H1 (cell line): ENCODE results near the gene KLHL40. TPM values are rescaled to one million over a fixed set of nuclear protein-coding genes. Genes with fewer than 3 reads are reported as not detected.
A peak's percentile ranks its signal among the peaks of the same experiment; 100 is the strongest.

ENCODE experiments used
- CTCF ChIA-PET: fragments of 300-600 bp; sonication (Branson Sonifier 250); formaldehyde crosslinking; loops from one replicate; lab custom pipeline; 2021; ENCODE audit not compliant: partially characterized antibody; lab: Charles Lee
- POLR2A ChIA-PET: fragments of 300-600 bp; sonication (Branson Sonifier 250); formaldehyde crosslinking; loops from one replicate; lab custom pipeline; 2021; ENCODE audit warnings: inconsistent platforms; ENCODE audit not compliant: partially characterized antibody; lab: Charles Lee
- DNase-seq, 2 experiments: peaks; one replicate each; pipeline versions ENCODE4 v3.0.0 to v3.0.0-alpha.2; 2010 to 2022; ENCODE audit warnings: low spot score in 2 of 2, low read depth in 1 of 2, mixed read lengths in 1 of 2
- FAIRE-seq: peaks from 2 replicates; lab custom pipeline; 2011; peaks lifted over from hg19 to GRCh38; lab: Jason Lieb, UNC
- H2AFZ ChIP-seq: 2 replicates; pipeline ENCODE4 v1.8.1; 2012; ENCODE audit warnings: low read length, inconsistent platforms
- H2AK5ac ChIP-seq: 2 replicates; pipeline ENCODE4 v1.6.1; 2013; ENCODE audit warnings: low read depth, low read length
- H2BK120ac ChIP-seq: replicated peaks from 2 replicates; pipeline ENCODE3; 2013; ENCODE audit warnings: low read depth, low read length, inconsistent platforms
- H2BK12ac ChIP-seq: 2 replicates; pipeline ENCODE4 v1.6.1; 2013; ENCODE audit warnings: low read depth, low read length
- H2BK15ac ChIP-seq: 2 replicates; pipeline ENCODE4 v1.6.1; 2013; ENCODE audit warnings: low read length
- H2BK20ac ChIP-seq: 2 replicates; pipeline ENCODE4 v1.6.1; 2013; ENCODE audit warnings: low read length
- H2BK5ac ChIP-seq: 2 replicates; pipeline ENCODE4 v1.6.1; 2013; ENCODE audit warnings: low read depth, low read length
- H3K14ac ChIP-seq: 2 replicates; pipeline ENCODE4 v1.6.1; 2013; ENCODE audit warnings: inconsistent platforms; ENCODE audit not compliant: insufficient read length
- H3K18ac ChIP-seq: 2 replicates; pipeline ENCODE4 v1.6.1; 2013; ENCODE audit warnings: low read length; ENCODE audit errors: extremely low read depth
- H3K23ac ChIP-seq: 2 replicates; pipeline ENCODE4 v1.6.1; 2013; ENCODE audit warnings: inconsistent platforms; ENCODE audit not compliant: insufficient read length
- H3K23me2 ChIP-seq: 2 replicates; pipeline ENCODE4 v1.6.1; 2013; ENCODE audit warnings: low read depth, low read length
- H3K27ac ChIP-seq: 2 replicates; pipeline ENCODE4 v1.6.1; 2011; ENCODE audit warnings: low read depth, low read length, inconsistent platforms
- H3K27me3 ChIP-seq, 4 experiments: replicated peaks in 1 of 4; 1 replicate in 1 of 4; 2 replicates in 3 of 4; pipeline versions ENCODE4 v1.6.1 to v1.8.1; 2011 to 2013; ENCODE audit warnings: low read length in 3 of 4, mild to moderate bottlenecking in 3 of 4, inconsistent platforms in 2 of 4, mixed read lengths in 2 of 4, moderate library complexity in 1 of 4; ENCODE audit not compliant: control insufficient read depth in 3 of 4, insufficient read depth in 3 of 4; ENCODE audit errors: extremely low read depth in 1 of 4
- H3K36me3 ChIP-seq, 4 experiments: 2 replicates each; pipeline versions ENCODE4 v1.6.1 to v1.8.1; 2011 to 2013; ENCODE audit warnings: mild to moderate bottlenecking in 4 of 4, low read length in 3 of 4, moderate library complexity in 2 of 4, control low read depth in 1 of 4, inconsistent platforms in 1 of 4; ENCODE audit not compliant: insufficient read depth in 4 of 4, control insufficient read depth in 2 of 4
- H3K4ac ChIP-seq: replicated peaks from 2 replicates; pipeline ENCODE3; 2013; ENCODE audit warnings: low read length, low read depth, mixed read lengths, inconsistent platforms; ENCODE audit not compliant: insufficient read length
- H3K4me1 ChIP-seq, 4 experiments: replicated peaks in 1 of 4; 1 replicate in 1 of 4; 2 replicates in 3 of 4; pipeline versions ENCODE4 v1.6.1 to v1.8.1; 2011 to 2013; ENCODE audit warnings: low read length in 3 of 4, inconsistent platforms in 2 of 4, mixed read lengths in 1 of 4; ENCODE audit not compliant: insufficient read depth in 4 of 4, control insufficient read depth in 3 of 4
- H3K4me2 ChIP-seq, 2 experiments: 2 replicates each; pipeline versions ENCODE4 v1.6.1 to v1.8.1; 2011 to 2013; ENCODE audit warnings: low read depth in 2 of 2, low read length in 2 of 2, control low read depth in 1 of 2, inconsistent platforms in 1 of 2, mild to moderate bottlenecking in 1 of 2; ENCODE audit not compliant: insufficient read depth in 1 of 2
- H3K4me3 ChIP-seq, 4 experiments: fragments of 200-600, 300-600 bp in 1 of 4; sonication (generic), shearing (Covaris generic), sonication (Bioruptor Twin) in 1 of 4; 2 replicates each; pipeline versions ENCODE4 v1.5.1 to v1.8.1; 2011 to 2016; ENCODE audit warnings: low read length in 4 of 4, low read depth in 3 of 4, control low read depth in 2 of 4, inconsistent platforms in 2 of 4, mild to moderate bottlenecking in 2 of 4, mixed read lengths in 1 of 4, moderate library complexity in 1 of 4; ENCODE audit not compliant: insufficient read depth in 2 of 4; ENCODE audit errors: extremely low read depth in 1 of 4
- H3K56ac ChIP-seq: replicated peaks from 2 replicates; pipeline ENCODE3; 2013; ENCODE audit warnings: low read depth, mild to moderate bottlenecking, mixed read lengths, low read length, inconsistent platforms; ENCODE audit not compliant: insufficient read length
- H3K79me1 ChIP-seq: 2 replicates; pipeline ENCODE4 v1.6.1; 2013; ENCODE audit warnings: low read depth, low read length, control low read depth
- H3K79me2 ChIP-seq, 2 experiments: 2 replicates each; pipeline versions ENCODE4 v1.6.1 to v1.8.1; 2012 to 2013; ENCODE audit warnings: low read length in 2 of 2, mild to moderate bottlenecking in 2 of 2, inconsistent platforms in 1 of 2; ENCODE audit not compliant: insufficient read depth in 2 of 2, control insufficient read depth in 1 of 2
- H3K9ac ChIP-seq, 4 experiments: replicated peaks in 1 of 4; 1 replicate in 1 of 4; 2 replicates in 3 of 4; pipeline versions ENCODE4 v1.6.1 to v1.8.1; 2011 to 2013; ENCODE audit warnings: low read depth in 3 of 4, low read length in 3 of 4, control low read depth in 2 of 4, mild to moderate bottlenecking in 2 of 4, moderate library complexity in 2 of 4, inconsistent platforms in 1 of 4; ENCODE audit errors: extremely low read depth in 1 of 4
- H3K9me3 ChIP-seq, 2 experiments: 2 replicates each; pipeline versions ENCODE4 v1.6.1 to v1.8.1; 2012 to 2013; ENCODE audit warnings: mild to moderate bottlenecking in 2 of 2, moderate library complexity in 2 of 2, control low read depth in 1 of 2, inconsistent platforms in 1 of 2, low read depth in 1 of 2, low read length in 1 of 2, mixed read lengths in 1 of 2; ENCODE audit not compliant: insufficient read depth in 2 of 2
- H4K20me1 ChIP-seq, 2 experiments: replicated peaks in 1 of 2; 2 replicates each; pipeline versions ENCODE3 to v1.8.1; 2011 to 2013; ENCODE audit warnings: inconsistent platforms in 2 of 2, low read length in 2 of 2, mild to moderate bottlenecking in 1 of 2; ENCODE audit not compliant: insufficient read depth in 2 of 2, control insufficient read depth in 1 of 2
- H4K5ac ChIP-seq: 2 replicates; pipeline ENCODE4 v1.6.1; 2013; ENCODE audit warnings: low read length, low read depth, mixed read lengths, inconsistent platforms; ENCODE audit not compliant: insufficient read length
- H4K8ac ChIP-seq: 2 replicates; pipeline ENCODE4 v1.8.0; 2013; ENCODE audit warnings: mild to moderate bottlenecking, moderate library complexity, low read length, inconsistent platforms; ENCODE audit not compliant: insufficient read depth; ENCODE audit errors: extremely low read depth
- H4K91ac ChIP-seq: replicated peaks from 2 replicates; pipeline ENCODE3; 2013; ENCODE audit warnings: low read length, mixed read lengths, inconsistent platforms; ENCODE audit not compliant: insufficient read length
- E2F6 ChIP-seq: IDR thresholded peaks from 2 replicates; pipeline ENCODE4 v1.6.1; 2012; ENCODE audit warnings: inconsistent platforms
- TEAD4 ChIP-seq: IDR thresholded peaks from 2 replicates; pipeline ENCODE4 v1.6.1; 2012; ENCODE audit warnings: low read depth, low read length, inconsistent platforms, mixed read lengths
- WGBS, 2 experiments: shearing (Covaris generic) in 1 of 2; methylation state at CpG; one replicate each; pipeline versions ENCODE4 v1.1.6 to v1.1.7; 2013 to 2015; ENCODE audit warnings: low lambda C conversion rate in 2 of 2, mixed read lengths in 2 of 2, inconsistent platforms in 1 of 2, low coverage in 1 of 2, missing lambda C conversion rate in 1 of 2; ENCODE audit not compliant: insufficient replicate concordance in 2 of 2, insufficient coverage in 1 of 2, insufficient read length in 1 of 2; ENCODE audit errors: extremely low coverage in 1 of 2, missing lambda C conversion rate in 1 of 2; 5-methylcytosine and 5-hydroxymethylcytosine counted together
- polyA plus RNA-seq, 7 experiments: library from polyadenylated mRNA; depleted of rRNA in 3 of 7; stranded (reverse) in 5 of 7; unstranded in 2 of 7; fragments of >200 nt in 5 of 7; fragments of 200-250 nt in 2 of 7; gene quantifications; 1 replicate in 5 of 7; 2 replicates in 1 of 7; 4 replicates in 1 of 7; pipeline versions ENCODE4 v1.2.1 to v1.2.3, GENCODE V29; 2011 to 2013; ENCODE audit warnings: missing spikeins in 2 of 7, mixed read lengths in 2 of 7
- total RNA-seq: library from RNA; stranded (reverse); fragmentation: NEBNext Ultra II Directional; extraction: Animal tissue kit (Norgen Biotek cat#: 25700); gene quantifications from 2 replicates; pipeline ENCODE4 v1.2.1, GENCODE V29; 2021

Gene KLHL40
- total and polyA plus RNA-seq, 2 of the 8 experiments (the other 6 are each of a cell fraction or from before 2014, with no cell fraction given) = 0.02 TPM; not detected in 1

GRCh38 chr3:42736081-42736480 lies 50.7 kb downstream of the KLHL40 start:
- H2AK5ac ChIP-seq = peak overlapping the region; percentile 49; the same call in 1 of the 2 replicates
- H3K9ac ChIP-seq = no peak overlapping the region
- no peaks in the 10 kb centered on the region for H4K20me1 ChIP-seq
- H3K27me3 ChIP-seq = 0 out of 7 replicates have a peak, but pooled peaks cover 0 to 3% (median 0%) of the 10 kb centered on the region in 4 experiments
- no peak overlapping the region for H2BK120ac ChIP-seq
- no peaks in the 10 kb centered on the region for H3K79me1 ChIP-seq
- no peaks in the 10 kb centered on the region for H3K9me3 ChIP-seq
- TF ChIP-seq E2F6 = 0 out of 2 replicates have a peak, but pooled peaks have one; percentile 0
- TF ChIP-seq TEAD4 = no peak
- peak overlapping the region; percentile 20 for H3K4ac ChIP-seq
- no peak overlapping the region for H3K4me3 ChIP-seq
- no peak overlapping the region for H3K14ac ChIP-seq
- peak in 1 of 2 experiments; percentile 47 for DNase-seq
- 0 out of 2 replicates have a peak overlapping the region, but pooled peaks have one; percentile 84 for H2BK15ac ChIP-seq
- no peak for FAIRE-seq
- H4K91ac ChIP-seq = no peak overlapping the region
- H3K4me1 ChIP-seq = peaks cover 0 to 33% (median 18%) of the 10 kb centered on the region in 4 experiments; a peak in 5 of 7 replicates
- H3K36me3 ChIP-seq = no peaks in the 10 kb centered on the region
- CTCF ChIA-PET = interaction anchor here (0.9 to 4.6 kb wide), 10 partner anchors 9 to 193 kb away, joined by 3 to 28 read pairs (median 6); no protein-coding TSS in a partner anchor
- peak overlapping the region; percentile 88; the same call in 1 of the 2 replicates for H2BK5ac ChIP-seq
- 67% methylated on average over 1 of the region's 1 CpG; no CpG with 5 or more reads in 1 of the 2 experiments for WGBS, 2 experiments
- no peak overlapping the region for H4K8ac ChIP-seq
- no peak overlapping the region for H2AFZ ChIP-seq
- H3K18ac ChIP-seq = peak overlapping the region; percentile 64
- no peak overlapping the region for H3K27ac ChIP-seq
- H3K4me2 ChIP-seq = peak overlapping the region in 1 of 2 experiments; percentile 31; a peak in 1 of 4 replicates
- peak overlapping the region; percentile 86; the same call in 1 of the 2 replicates for H2BK12ac ChIP-seq
- POLR2A ChIA-PET = no interaction called here
- H3K56ac ChIP-seq = no peak overlapping the region
- no peak overlapping the region for H3K23ac ChIP-seq
- H3K79me2 ChIP-seq = no peaks in the 10 kb centered on the region
- H2BK20ac ChIP-seq = peak overlapping the region; percentile 99; the same call in 1 of the 2 replicates
- peak overlapping the region; percentile 10 for H4K5ac ChIP-seq
- H3K23me2 ChIP-seq = no peaks in the 10 kb centered on the region
